Posterior vena cava (tissue), 2 donors: Measurements from ENCODE around the gene CNGB1. TPM values are rescaled to one million over a fixed set of nuclear protein-coding genes. Genes with fewer than 3 reads are reported as not detected.
A peak's percentile ranks its signal among the peaks of the same experiment; 100 is the strongest.
"Not testable (repeated sequence)": the region's sequence is repeated elsewhere in the genome, so short reads cannot be mapped to it uniquely, and the experiment has no call there.

Source experiments
- DNase-seq: peaks from one replicate; pipeline ENCODE4 v3.0.0-alpha.2; 2020; ENCODE audit warnings: low spot score
- intact Hi-C, 2 donors: fragments of 100-400 bp; cut with DNase I; formaldehyde crosslinking; loops; one replicate each; pipeline versions ENCODE4 v1.14.1 to v1.14.2; 2022 to 2023
- total RNA-seq, 2 donors: library from RNA; stranded (reverse); fragmentation: NEBNext Ultra II Directional; extraction: Animal tissue kit (Norgen Biotek cat#: 25700); gene quantifications; one replicate each; pipeline ENCODE4 v1.2.1, GENCODE V29; 2021
- donor health status: DM: yes; HTN: yes; CAD: no.
- donor health status: DM: yes; HTN: yes; CAD: no.

The CNGB1 gene
- total RNA-seq, 2 donors from 2014 or later: not detected

DNA sequence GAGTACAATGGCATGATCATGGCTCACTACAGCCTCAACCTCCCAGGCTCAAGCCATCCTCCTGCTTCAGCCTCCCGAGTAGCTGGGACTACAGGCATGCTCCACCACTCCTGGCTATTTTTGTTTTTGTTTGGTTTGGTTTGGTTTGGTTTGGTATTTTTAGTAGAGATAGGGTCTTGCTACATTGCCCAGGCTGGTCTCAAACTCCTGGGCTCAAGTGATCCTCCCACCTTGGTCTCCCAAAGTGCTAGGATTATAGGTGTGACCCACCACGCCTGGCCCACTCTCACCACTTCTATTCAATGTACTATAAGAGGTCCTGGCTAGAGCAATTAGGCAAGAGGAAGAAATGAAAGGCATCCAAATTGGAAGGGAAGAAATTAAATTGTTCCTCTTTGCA is 29.0 kb downstream of the CNGB1 start:
- DNase-seq: not testable (repeated sequence)

DNA sequence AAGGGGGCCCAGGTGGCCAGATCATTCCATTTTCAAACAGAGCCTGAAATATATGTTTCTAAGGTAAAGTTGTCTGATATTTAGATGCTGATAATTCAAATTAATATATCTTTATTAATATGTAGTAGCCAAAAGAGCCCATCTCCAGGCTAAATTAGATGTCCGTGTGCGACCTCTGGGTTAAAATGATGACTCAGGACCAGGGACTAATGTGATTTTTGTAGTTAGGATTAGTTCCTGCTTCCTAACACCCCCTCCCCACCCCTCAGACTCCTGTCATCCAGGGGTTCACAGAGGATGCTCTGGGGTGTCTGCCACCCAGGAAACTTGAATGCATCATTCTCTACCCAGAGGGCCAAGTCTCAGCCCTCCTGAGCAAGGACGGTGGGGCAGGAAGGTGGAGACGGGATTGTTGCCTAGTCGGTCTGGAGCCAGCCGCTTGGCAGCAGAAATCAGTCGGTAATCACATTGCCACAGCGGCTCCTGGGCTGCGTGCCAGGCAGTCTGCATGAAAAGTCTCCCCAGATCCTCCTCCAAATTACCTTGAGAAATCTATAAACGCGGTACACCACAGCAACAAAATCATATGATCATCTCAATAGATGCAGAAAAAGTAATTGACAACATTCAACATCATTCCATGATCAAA is 29.8 kb downstream of the CNGB1 start:
- intact Hi-C loops: no loop called here
- no peak for DNase-seq

More for the DNA sequence above, 29.0 kb downstream of the CNGB1 start:
- intact Hi-C loops: not testable (repeated sequence)

DNA sequence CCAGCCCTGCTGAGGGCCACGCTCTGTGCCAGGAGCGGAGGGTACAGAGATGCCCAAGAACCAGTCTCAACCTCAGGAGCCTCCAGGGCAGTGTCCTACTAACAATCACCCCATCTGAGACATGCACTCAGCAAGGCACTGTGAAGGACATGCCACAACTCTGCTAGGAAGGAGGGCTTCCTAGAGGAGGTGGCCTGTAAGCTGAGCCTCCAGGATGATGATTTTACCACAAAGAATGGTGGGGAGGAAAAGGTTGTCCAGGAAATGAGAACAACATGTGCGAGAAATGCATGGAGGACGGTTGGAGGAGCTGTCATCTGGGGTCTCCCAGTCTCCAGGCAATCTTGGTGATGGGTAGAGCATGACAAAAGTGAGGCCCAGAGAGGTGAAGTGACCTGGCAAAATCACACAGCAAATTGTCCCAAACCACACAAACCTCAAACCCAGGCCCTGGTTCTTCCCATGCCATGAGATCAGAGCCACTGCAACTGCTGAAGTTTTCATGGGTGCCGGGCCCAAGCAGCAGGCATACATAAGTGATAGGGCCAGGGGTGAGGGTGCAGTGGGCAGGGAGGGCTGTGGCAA is 30.5 kb downstream of the CNGB1 start:
- no peak for DNase-seq

DNA sequence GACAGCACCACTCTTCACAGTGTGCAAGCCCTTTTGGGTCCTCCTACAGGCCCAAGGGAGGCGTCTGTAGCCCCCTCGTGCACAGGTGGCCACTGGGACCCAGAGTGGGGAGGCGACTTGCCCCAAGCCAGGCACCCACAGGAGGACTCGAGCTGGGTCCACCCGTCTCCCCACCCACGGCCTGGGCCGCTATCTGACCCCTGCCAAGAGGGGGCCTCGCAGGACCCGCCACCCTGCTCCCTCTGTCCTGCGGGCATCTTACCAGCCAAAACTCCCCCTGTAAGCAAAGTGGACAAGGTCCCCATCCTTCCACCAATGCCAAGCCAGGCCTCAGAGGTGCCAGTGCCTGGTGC is 31.1 kb downstream of the CNGB1 start:
- intact Hi-C loops: no loop called here

More for the DNA sequence above, 30.5 kb downstream of the CNGB1 start:
- intact Hi-C loops: no loop called here

DNA sequence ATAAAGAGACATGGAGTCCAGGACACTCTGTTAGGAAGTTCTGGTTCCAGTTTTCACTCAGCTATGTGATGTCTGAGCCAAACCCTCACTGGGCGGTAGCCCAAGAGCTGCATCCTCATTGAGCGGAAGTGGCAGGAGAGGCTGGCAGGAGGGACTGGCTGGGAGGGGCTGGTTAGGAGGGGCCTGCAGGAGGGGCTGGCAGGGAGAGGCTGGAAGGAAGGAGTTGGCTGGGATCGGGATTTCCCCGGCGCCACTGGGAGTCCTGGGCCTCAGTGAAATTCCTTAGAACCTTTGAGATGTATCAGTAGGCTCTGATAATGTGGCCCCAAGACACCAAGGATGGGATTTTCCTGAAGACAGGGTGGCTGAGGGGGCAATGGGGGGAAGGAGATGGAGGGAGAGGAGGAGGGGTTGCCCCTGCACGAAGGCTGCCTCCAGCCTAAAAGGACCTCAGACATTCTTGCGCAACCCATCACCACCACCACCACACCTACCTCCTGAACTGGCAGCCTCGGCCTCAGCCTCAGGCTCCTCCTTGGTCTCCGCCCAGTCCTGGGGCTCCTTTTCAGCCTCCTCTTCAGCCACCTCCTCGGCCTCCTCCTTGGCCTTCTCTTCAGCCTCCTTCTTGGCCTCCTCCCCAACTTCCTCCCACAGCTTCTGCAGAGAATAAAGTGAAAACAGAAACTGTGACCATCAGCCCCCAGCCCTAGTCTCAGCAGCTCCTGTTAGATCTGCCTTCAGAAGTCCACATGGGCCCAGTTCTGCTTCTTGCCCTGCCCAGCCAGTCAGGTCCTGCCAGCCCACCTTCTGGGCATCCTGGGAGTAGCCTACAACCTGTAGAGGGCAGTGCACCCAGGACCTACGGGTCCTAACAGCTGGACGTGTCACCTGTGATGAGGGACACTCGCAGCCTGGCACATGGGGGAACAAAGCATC is 31.7 kb downstream of the CNGB1 start:
- DNase-seq: peak; percentile 92
- intact Hi-C loops: loop anchor here in 1 of 2 donors (1.0 kb wide), 1 partner anchor 26 kb away; no protein-coding TSS in a partner anchor

More for the DNA sequence above, 31.1 kb downstream of the CNGB1 start:
- DNase-seq: no peak

DNA sequence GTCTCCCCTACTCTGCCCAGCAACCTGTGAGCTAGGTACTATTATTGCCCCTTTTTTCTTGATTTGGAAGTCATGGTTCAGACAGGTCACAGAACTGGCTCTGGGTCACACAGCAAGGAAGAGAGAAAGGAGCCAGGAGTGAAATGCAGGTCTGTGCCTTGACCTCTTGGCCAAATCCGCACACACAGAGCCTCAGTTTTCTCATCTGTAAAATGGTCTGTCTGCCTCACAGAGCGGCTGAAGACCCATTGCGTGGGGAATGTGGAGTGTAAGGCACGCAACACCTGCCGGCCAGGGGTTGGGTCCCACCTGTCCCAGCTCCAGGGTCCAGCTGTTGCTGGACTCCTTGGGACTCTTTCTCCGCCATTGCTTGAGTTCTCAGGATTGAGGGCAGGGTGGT is 32.4 kb downstream of the CNGB1 start:
- intact Hi-C loops: loop anchor here in 1 of 2 donors (1.0 kb wide), 1 partner anchor 27 kb away; no protein-coding TSS in a partner anchor

DNA sequence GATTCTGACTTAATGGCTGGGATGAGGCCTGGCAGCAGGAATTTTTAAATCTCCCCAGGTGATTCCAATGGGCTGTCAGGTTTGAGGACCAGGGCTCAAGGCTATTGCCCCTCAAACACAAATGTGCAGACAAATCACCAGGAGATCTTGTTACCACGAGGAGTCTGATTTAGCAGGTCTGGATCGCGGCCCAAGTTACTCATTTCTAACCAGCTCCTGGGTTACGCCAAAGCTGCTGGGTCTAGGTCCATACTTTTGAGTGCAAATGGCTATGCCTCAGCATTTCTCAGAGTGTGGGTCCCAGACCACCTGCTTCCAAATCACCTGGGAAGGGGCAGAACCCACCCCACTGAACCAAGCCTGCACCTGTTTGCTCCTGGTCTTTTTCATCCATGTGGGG is 33.1 kb downstream of the CNGB1 start:
- intact Hi-C loops: loop anchor here in 1 of 2 donors (1.0 kb wide), 1 partner anchor 27 kb away; no protein-coding TSS in a partner anchor
- no peak for DNase-seq

More for the DNA sequence above, 32.4 kb downstream of the CNGB1 start:
- DNase-seq: no peak

DNA sequence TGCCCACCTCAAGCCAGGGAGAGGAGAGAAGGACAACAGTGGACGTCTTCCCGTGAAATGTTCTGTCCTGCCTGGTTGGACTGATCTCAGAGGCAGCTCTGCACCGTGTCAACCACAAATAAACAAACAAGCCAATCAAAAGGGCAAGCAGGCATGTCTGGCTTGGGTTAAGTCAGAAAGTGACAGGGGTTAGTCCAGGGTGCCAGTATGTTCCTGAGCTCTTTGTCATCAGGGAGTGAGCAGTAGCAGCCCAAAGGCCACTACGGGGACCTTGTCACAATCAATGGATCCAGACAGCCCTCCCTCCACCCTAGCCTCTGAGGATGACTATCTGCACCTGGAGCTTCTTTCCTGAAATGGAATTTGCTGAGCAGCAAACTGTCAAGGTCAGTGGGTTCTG is 35.0 kb downstream of the CNGB1 start:
- intact Hi-C loops: no loop called here
- DNase-seq: no peak

DNA sequence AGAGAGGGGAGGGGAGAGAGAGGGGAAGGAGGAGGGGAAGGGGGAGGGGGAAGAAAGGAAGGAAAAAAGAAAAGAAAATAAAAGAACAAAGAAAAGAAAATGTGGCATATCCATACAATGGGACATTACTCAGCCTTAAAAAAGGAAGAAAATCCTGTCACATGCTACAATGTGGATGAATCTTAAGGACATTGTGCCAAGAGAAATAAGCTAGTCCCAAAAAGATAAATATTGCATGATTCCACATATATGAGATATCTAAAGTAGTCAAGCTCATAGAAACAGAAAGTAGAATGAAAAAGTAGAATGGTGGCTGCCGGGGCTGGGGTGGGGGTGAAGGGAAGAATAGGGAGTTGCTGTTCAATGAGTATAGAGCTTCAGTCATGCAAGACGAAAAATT is 40.4 kb downstream of the CNGB1 start:
- no peak for DNase-seq
- intact Hi-C loops: no loop called here

DNA sequence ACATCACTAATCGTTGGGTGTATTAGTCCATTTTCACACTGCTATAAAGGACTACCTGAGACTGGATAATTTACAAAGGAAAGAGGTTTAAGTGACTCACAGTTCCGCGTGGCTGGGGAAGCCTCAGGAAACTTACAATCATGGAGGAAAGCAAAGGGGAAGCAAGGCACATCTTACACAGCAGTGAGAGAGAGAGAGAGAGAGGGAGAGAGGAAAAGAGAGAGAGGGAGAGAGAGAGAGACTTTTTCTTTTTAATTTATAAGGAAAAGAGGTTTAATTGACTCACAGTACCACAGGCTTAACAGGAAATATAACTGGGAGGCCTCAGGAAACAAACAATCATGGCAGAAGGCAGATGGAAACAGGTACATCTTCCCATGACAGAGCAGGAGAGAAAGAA is 41.7 kb downstream of the CNGB1 start:
- no peak for DNase-seq
- intact Hi-C loops: no loop called here

DNA sequence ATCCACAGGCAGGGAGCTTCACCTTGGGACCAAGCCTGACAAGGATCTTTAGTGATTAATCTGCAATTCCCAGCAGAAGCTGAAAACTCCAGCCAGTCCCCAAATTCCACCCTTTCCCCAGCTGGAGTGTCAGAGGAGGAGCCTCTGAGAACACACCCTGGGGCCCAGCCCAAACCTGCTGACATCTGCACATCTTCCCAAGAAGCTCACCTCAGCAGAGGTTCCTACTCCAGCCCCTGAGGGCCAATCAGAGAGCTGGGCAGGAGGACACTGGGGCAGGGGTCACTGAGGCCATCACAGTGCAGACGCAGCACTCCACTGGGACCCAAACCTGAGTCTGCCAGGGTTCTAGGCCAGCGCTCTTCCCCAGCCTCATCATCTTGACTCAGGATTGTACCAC is 44.9 kb downstream of the CNGB1 start:
- intact Hi-C loops: no loop called here
- no peak for DNase-seq

DNA sequence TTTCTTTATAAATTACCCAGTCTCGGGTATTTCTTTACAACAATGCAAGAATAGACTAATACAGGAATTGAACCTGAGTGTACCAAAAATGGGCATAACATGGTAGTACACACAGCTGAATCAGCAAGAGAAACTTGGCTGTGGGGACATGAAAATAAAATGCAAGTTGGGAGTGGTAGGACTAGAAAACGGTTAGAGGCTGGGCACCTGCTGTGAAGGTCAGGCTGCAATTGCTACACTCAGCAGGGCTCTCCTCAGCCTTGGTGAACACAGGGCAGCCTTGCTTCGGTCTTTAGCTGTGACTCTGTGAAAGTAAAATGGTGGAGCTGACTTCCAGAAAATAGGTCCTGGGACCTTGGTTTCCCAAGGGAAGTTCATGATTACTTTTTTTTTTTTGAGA is 45.6 kb downstream of the CNGB1 start:
- intact Hi-C loops: no loop called here
- no peak for DNase-seq

DNA sequence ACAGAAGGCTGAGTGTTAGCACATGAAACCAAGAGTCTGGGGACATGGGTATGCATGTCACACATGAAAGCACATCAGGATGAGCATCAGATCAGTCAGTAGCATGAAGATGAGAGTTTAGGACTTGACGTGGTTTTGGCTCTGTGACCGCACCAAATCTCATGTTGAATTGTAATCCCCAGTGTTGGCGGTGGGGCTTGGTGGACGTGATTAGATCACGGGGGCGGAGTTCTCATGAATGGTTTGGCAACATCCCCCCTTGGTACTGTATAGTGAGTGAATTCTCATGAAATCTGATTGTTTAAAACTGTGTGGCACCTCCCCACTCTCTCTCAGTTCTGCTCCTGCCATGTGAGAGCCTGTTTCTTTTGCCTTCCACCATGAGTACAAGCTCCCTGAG is 46.4 kb downstream of the CNGB1 start:
- DNase-seq: no peak
- intact Hi-C loops: no loop called here

DNA sequence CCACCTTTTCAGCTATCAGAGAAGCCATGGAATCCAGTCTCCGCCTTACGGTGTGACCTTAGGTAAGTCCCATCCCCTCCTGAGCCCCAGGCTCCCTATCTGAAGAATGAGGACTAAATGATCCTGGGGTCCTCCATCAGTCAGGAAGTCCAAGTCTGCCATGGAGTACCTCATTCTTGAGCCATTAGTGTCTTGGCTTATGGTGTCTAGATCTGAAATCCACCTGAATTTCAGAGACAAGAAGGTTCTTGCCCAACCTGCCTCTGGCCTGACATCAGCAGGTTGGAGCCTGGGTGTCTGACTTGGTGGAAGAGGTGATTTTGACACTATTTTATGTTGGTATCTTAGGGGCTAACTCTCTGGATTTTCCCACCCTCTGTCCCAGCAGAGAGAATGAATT is 47.1 kb downstream of the CNGB1 start:
- no peak for DNase-seq
- intact Hi-C loops: no loop called here

DNA sequence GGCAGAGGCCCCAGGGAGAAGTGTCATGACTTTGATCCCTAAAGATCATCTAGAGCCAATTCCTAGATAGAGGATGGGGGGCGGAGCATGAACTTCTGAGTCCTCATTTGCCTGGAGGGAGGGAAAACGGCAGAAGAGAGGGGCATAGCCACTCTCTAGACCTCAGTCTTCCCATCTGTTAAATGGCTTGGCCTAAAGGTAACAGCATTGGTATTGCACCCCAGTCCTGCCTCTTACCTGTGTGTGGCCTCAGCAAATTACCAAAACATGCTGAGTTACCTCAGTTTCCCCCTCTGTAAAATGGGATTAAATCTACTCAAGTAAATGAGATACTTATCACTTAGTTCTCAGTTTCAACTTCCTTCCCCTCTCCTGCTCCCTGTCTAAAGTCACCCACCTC is 47.5 kb downstream of the CNGB1 start:
- intact Hi-C loops: no loop called here
- no peak for DNase-seq

DNA sequence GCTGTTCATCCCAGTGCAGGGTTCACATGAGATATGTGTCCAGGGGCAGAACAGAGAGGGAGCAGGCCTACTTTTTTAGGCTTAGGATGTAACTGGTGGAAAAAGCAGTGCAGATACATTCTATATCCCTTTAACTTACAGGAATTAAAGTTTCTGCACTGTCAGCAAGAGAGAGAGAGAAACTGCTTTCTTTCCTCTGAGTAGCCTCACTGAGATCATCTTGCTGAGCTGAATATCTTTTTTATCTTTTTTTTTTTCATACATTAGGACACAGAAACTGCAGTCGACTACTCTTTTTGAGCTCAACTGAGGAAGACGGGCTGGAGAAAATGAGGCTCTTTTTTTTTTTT is 50.1 kb downstream of the CNGB1 start:
- DNase-seq: no peak
- intact Hi-C loops: no loop called here

DNA sequence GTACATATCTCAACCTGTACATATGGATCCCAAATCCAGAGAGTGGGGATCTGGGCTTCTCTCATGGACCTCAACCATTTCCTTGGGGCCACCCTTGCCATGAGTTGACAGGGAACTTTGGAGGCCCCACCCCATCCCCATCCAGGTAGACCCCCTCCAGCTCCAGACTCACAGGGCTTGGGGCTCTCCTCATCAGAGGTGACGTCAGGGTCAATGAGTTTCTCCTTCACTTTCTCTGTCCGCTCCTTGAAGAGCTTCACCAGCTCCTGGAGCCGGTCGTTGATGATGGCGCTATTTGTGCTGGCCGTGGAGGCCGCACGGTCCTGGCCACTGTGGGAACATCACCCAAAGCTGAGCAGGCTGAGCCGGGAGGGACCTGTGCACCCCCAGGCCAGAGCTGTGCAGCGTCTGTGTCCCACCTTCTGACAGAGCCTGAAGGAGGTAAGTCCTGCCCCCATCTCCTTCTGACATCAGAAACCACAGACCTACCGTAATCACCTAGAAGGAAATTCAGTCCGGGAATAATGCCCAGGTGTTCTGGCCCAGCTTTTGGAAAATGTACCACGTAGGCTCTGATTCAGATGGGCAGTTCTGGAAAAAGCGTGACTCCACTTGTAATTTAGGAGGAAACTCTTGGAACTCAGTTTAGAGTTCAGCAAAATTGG is 50.6 kb downstream of the CNGB1 start:
- no peak for DNase-seq
- intact Hi-C loops: no loop called here

DNA sequence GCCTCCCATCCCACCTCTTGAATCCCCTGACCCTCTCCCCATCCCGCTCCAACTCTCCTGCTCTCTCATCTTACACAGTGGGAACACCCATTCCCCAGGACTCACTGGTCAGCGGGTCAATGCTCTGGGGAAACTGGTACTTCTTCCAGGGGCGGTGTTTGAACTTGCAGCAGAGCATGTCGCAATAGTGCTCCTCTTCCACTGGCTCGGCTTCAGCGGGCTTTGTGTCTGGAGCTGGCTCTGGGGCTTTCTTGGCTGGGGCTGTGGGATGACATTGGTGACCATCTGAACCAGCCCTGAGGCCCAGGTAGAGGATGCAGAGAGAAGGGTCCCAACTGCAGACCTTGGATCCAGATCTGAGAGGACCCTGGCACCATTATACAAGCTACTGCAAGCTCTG is 51.9 kb downstream of the CNGB1 start:
- intact Hi-C loops: no loop called here
- DNase-seq: no peak

DNA sequence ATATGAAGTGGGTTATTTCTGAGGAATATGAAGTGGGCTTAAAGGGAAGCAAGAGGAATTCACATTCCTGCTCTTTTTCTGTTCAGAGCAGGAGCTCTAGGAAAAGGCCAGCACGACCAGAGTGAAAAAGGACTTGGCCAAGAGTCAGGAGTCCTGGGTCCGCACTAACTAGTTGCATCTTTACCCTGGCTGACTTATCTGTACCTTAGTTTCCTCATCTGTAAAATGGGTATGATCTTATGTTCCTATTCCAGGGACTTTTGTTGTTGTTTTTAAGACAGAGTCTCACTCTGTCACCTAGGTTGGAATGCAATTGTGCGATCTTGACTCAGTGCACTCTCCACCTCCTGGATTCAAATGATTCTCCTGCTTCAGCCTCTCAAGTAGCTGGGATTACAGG is 52.5 kb downstream of the CNGB1 start:
- intact Hi-C loops: no loop called here
- no peak for DNase-seq

DNA sequence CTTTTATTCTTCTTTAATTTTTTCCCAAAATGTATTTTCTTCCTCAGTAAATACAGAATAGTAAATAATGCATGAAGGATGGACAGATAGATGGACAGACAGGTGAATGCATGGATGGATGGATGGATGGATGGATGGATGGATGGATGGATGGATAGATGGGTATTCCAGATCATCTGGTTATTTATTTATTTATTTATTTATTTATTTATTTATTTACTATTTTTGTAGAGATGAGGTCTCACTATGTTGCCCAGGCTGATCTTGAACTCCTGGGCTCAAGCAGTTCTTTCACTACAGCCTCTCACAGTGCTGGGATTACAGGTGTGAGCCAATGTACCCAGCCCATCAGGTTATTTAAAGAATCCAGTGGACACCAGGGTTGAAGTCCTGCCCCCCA is 53.0 kb downstream of the CNGB1 start:
- DNase-seq: not testable (repeated sequence)

More for the DNA sequence above, 53.0 kb downstream of the CNGB1 start:
- intact Hi-C loops: not testable (repeated sequence)
